Measurements from ENCODE around the gene CALHM5. TPM values are rescaled to one million over a fixed set of nuclear protein-coding genes. Genes with fewer than 3 reads are reported as not detected.

Gene CALHM5
- total RNA-seq, 1 donor: under 0.01 TPM

Other genes starting within 250 kb of the CALHM5 start
- gene TSPYL1, start 231.7 kb upstream of the CALHM5 start, total RNA-seq: 111 TPM
- gene DSE, start 140.7 kb upstream of the CALHM5 start, total RNA-seq: 35.8 TPM
- gene CALHM6, start 50.3 kb upstream of the CALHM5 start, total RNA-seq: 77.8 TPM
- not detected for gene TRAPPC3L, start 34.0 kb downstream of the CALHM5 start, total RNA-seq
- gene CALHM4, start 42.1 kb downstream of the CALHM5 start, total RNA-seq: not detected
- gene RWDD1, start 59.9 kb downstream of the CALHM5 start, total RNA-seq: 16.2 TPM
- 1.3 TPM for gene RSPH4A, start 104.8 kb downstream of the CALHM5 start, total RNA-seq
- 4.6 TPM for gene ZUP1, start 157.1 kb downstream of the CALHM5 start, total RNA-seq
- gene KPNA5, start 169.6 kb downstream of the CALHM5 start, total RNA-seq: 6.2 TPM

All from hematopoietic multipotent progenitor cell (in vitro differentiated cells).